Subcutaneous preadipocyte (primary cell): ENCODE data around the gene ZNF677. TPM values are rescaled to one million over a fixed set of nuclear protein-coding genes. Genes with fewer than 3 reads are reported as not detected.

Experiments used
- total RNA-seq: library from RNA; depleted of rRNA; stranded (reverse); fragments of >200 nt; gene quantifications from 2 replicates; pipeline ENCODE4 v1.2.3, GENCODE V29; 2012

ZNF677 gene
- 11.1 and 12.5 TPM in 2 replicates for total RNA-seq

DNA sequence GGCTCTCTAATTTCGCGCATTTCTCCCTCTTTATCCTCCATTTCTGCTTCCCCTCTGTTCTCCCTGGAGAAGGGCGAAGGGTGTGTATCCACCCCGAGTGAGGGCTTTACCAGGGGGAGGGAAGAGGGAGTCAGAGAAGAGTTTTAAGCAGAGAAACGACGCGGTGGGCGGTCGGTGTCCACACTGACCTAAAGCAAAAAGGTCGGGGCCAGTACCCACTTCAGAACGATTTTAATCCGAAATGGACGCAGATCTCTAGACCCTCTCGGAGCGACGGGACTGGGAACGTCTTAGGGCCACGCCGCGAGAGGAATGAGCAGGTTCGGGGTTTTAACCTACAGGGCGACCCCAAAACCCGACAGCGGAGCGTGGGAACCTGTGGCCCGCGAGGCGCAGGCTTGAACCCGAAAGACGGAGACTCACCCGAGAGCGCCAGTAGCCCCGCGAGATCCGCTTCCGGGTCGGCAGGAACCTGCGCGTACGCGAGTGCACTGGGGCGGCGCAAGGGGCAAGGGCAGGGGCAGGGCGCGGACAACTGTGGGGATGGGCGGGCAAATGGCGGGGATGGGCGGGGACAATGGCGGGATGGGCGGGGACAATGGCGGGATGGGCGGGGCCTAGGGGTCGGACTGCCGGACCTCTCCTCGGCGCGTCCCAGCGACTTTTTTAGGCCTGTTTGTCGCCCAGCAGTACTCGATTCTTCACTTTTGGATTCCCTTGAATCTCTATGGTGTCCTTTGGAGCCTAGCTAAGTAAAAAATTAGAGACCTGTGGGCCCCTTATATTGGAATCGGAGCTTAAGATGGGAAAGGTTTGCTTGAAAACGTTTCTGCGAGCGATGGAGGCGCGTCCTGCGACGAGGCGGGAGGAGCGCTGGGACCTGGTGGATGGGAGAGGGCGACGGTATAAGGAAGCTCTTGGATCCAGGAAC is at the start of gene ZNF677:
Gene ZNF677, minus strand, starts transcription at position 463 of the 931 bp plus-strand sequence. CDS start 3,323 bp downstream, outside the sequence.

DNA sequence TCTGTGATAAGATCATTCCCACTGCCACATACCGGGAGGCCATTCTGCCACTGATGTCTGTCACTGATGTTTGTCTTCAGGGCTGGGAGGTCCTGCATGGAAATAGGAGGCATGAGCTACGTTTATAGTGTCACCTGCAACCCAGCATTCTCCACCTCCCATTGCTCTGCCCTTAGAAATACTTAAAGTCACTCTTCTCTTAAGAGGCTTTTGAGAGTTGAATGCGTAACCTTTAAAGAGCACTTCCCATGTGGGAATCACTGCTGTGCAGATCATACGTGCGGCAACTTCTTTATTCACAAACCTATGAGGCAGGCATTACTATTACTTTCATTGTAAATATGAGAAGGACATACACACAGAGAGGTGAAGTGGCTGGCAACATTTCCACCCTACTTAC is 12.9 kb upstream of the ZNF677 start, which contains the start of gene VN1R4:
Gene VN1R4, minus strand, starts transcription at position 101 of the 400 bp plus-strand sequence. Its CDS starts 58 bp downstream, at position 43.

GRCh38 chr19:53257715-53258342 is 3.2 kb upstream of the ZNF677 start, which contains the start of gene VN1R2:
Gene VN1R2 (plus strand): TSS chr19:53258292. CDS start chr19:53258376, 84 bp downstream.

GRCh38 chr19:53192771-53193534 is 61.7 kb downstream of the ZNF677 start, which contains the start of gene ZNF665:
Gene ZNF665 (minus strand): TSS chr19:53193358. CDS start chr19:53182898, 10,460 bp downstream.

Other genes starting within 250 kb of the ZNF677 start
- gene ERVV-1, start 241.0 kb downstream of the ZNF677 start, total RNA-seq, result not detected in 2 replicates
- not detected in 2 replicates for gene ERVV-2, start 210.1 kb downstream of the ZNF677 start, total RNA-seq
- 27.6 and 39.5 TPM in 2 replicates for gene ZNF160, start 151.5 kb downstream of the ZNF677 start, total RNA-seq
- gene ZNF415, start 122.0 kb downstream of the ZNF677 start, total RNA-seq, result 2.2 and 3.7 TPM in 2 replicates
- 4.8 and 7.6 TPM in 2 replicates for gene ZNF347, start 95.8 kb downstream of the ZNF677 start, total RNA-seq
- gene ZNF665, start 61.5 kb downstream of the ZNF677 start, total RNA-seq, result 3.7 and 4.8 TPM in 2 replicates
- gene VN1R2, start 3.4 kb upstream of the ZNF677 start, total RNA-seq, result not detected in 2 replicates
- gene VN1R4, start 12.8 kb upstream of the ZNF677 start, total RNA-seq, result not detected in 2 replicates
- gene ZNF845, start 78.9 kb upstream of the ZNF677 start, total RNA-seq, result 4.8 and 6.6 TPM in 2 replicates
- 2.0 and 3.3 TPM in 2 replicates for gene ZNF525, start 110.8 kb upstream of the ZNF677 start, total RNA-seq
- 11.0 and 13.1 TPM in 2 replicates for gene ZNF765, start 140.3 kb upstream of the ZNF677 start, total RNA-seq
- gene ZNF761, start 177.1 kb upstream of the ZNF677 start, total RNA-seq, result 9.8 and 11.0 TPM in 2 replicates
- gene ZNF813, start 212.9 kb upstream of the ZNF677 start, total RNA-seq, result 2.9 and 3.3 TPM in 2 replicates